T47D (cell line): Measurements from ENCODE around the gene ABCG4.
"Not testable (repeated sequence)": the region's sequence is repeated elsewhere in the genome, so short reads cannot be mapped to it uniquely, and the experiment has no call there.

Source experiments
- DNase-seq, 2 experiments: peaks; one replicate each; pipeline versions ENCODE4 v3.0.0 to v3.0.0-alpha.2; 2011 to 2012; ENCODE audit warnings: low read depth in 1 of 2, low spot score in 1 of 2
- JUND ChIP-seq: IDR thresholded peaks from 2 replicates; pipeline ENCODE4 v1.6.1; 2012; ENCODE audit warnings: low read depth
- in situ Hi-C: cut with HindIII; loops from 2 replicates; pipeline ENCODE4 v1.10.0; 2016; ENCODE audit warnings: low sequenced_read_pairs, low pct_unique_long_range_greater_than_20kb

Gene ABCG4

GRCh38 chr11:119149018-119149785, at the start of gene ABCG4:
TSS of gene ABCG4 (plus strand) at chr11:119149052. CDS start at chr11:119149966, 914 bp downstream.
- in situ Hi-C loops: no loop called here
- no peak for TF ChIP-seq JUND
- DNase-seq: peak; percentile 27 to 54

- no peak for DNase-seq
- in situ Hi-C loops: no loop called here
- no peak for TF ChIP-seq JUND
Observed at GRCh38 chr11:119099711-119100110, 49.1 kb upstream of the ABCG4 start.

GRCh38 chr11:119100246-119100970, 48.4 kb upstream of the ABCG4 start:
- in situ Hi-C loops: no loop called here
- DNase-seq: peak in 1 of 2 experiments; percentile 82

GRCh38 chr11:119100994-119101758, 47.7 kb upstream of the ABCG4 start:
- no peak for DNase-seq
- no peak for TF ChIP-seq JUND
- in situ Hi-C loops: no loop called here

More at GRCh38 chr11:119100246-119100970, 48.4 kb upstream of the ABCG4 start:
- TF ChIP-seq JUND: no peak

- peak; percentile 76 to 100 for DNase-seq
- no peak for TF ChIP-seq JUND
- in situ Hi-C loops: no loop called here
Observed at GRCh38 chr11:119101759-119102423, 47.0 kb upstream of the ABCG4 start, which contains the start of gene DPAGT1. TSS of gene DPAGT1 (minus strand) at chr11:119101853. CDS start at chr11:119101655, 198 bp downstream.

GRCh38 chr11:119103161-119103664, 45.6 kb upstream of the ABCG4 start:
- in situ Hi-C loops: not testable (repeated sequence)
- peak in 1 of 2 experiments; percentile 56 for DNase-seq

GRCh38 chr11:119103793-119104192, 45.1 kb upstream of the ABCG4 start:
- no peak for TF ChIP-seq JUND
- in situ Hi-C loops: no loop called here
- peak in 1 of 2 experiments; percentile 75 for DNase-seq

GRCh38 chr11:119106564-119107537, 42.0 kb upstream of the ABCG4 start, which contains the start of gene C2CD2L:
TSS of gene C2CD2L (plus strand) at chr11:119107344. CDS start at chr11:119107742, 398 bp downstream.
- TF ChIP-seq JUND: no peak
- in situ Hi-C loops: no loop called here
- peak; percentile 91 to 96 for DNase-seq

- in situ Hi-C loops: no loop called here
- TF ChIP-seq JUND: no peak
- peak in 1 of 2 experiments; percentile 32 for DNase-seq
Observed at GRCh38 chr11:119107538-119108145, 41.2 kb upstream of the ABCG4 start.

- in situ Hi-C loops: no loop called here
- TF ChIP-seq JUND: no peak
- peak; percentile 94 to 97 for DNase-seq
Observed at GRCh38 chr11:119108146-119108856, 40.6 kb upstream of the ABCG4 start.
